SK-N-MC (cell line): Measurements from ENCODE around the gene PRADC1.

ENCODE experiments used
- EZH2 ChIP-seq: fragments of 200-600 bp; sonication (generic); IDR thresholded peaks from one replicate; pipeline ENCODE4 v1.6.1; 2017; ENCODE audit warnings: antibody characterized with exemption
- FOXP2 ChIP-seq: optimal IDR thresholded peaks from 2 replicates; pipeline ENCODE3; 2011; ENCODE audit warnings: mild to moderate bottlenecking, moderate library complexity; ENCODE audit not compliant: insufficient read depth; ENCODE audit errors: extremely low read length, control extremely low read depth
- POLR2AphosphoS5 ChIP-seq: IDR thresholded peaks from 2 replicates; pipeline ENCODE4 v1.6.1; 2012; ENCODE audit warnings: mild to moderate bottlenecking, low read depth, low read length, borderline replicate concordance

GRCh38 chr2:73212448-73213176 is 20.4 kb downstream of the PRADC1 start:
- no peak for TF ChIP-seq EZH2
- no peak for TF ChIP-seq POLR2AphosphoS5
- TF ChIP-seq FOXP2: no peak
